GM18951 (cell line): ENCODE results near the gene TSPYL4.

ENCODE experiments used
- POLR2A ChIP-seq: IDR thresholded peaks from 4 replicates; pipeline ENCODE4 v1.6.1; 2011; ENCODE audit warnings: mild to moderate bottlenecking; ENCODE audit not compliant: insufficient read length, insufficient read depth; ENCODE audit errors: extremely low read depth
- in situ Hi-C: fragments of 300-500 bp; cut with MboI; formaldehyde crosslinking; loops from one replicate; pipeline ENCODE4 v1.12.0; 2022; ENCODE audit warnings: low sequenced_read_pairs, mixed read lengths, inconsistent platforms; ENCODE audit not compliant: unreplicated experiment

The TSPYL4 gene

DNA sequence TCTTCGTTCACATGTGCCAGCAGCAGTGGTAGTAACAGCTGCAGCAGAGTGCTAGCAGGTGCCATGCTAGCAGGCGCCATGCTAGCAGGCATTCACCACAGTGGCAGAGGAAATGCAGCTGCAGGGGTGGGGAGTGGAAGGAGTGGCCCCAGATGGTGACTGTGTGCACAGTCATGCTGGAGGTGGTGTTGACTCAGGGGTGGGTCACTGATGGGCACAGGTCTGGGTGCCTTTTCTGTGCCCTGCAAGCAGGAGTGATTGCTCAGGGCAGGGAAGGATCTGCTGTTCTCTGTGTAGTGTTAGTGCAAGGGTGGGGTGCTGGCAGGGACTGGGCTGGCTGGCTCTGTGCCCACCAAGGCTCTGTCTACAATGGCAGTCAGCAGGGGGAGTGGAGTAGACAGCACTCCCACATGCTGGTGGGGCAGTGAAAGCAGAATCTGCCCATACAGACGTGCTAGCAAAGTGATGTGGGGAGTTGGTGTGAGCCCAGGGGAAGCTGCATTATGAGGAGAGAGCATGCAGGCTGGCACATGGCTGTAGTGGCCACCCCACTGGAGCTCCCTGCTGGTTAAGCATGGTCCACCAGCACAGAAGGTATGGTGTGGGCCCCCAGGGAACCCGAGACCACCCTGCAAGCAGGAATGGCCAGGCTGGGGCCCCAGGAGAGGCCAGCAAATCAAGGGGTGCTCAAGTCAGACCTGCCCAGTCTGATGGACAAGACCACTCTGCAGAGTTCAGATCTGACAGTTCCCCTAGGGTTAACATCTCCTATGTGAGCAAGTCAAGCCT lies 11.4 kb upstream of the TSPYL4 start:
- in situ Hi-C loops: loop anchor here (25.0 kb wide), 1 partner anchor 397 kb away; the partner anchor contains the start of gene ZUP1
- TF ChIP-seq POLR2A: no peak

DNA sequence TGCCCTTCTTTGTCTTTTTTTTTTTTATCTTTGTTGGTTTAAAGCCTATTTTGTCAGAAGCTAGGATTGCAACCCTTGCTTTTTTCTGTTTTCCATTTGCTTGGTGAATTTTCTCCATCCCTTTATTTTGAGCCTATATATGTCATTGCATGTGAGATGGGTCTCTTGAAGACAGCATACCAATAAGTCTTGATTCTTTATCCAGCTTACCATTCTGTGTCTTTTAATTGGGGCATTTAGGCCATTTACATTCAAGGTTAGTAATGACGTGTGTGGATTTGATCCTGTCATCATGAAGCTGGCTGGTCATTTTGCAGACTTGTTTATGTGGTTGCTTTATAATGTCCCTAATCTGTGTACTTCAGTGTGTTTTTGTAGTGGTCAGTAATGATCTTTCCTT lies 9.5 kb upstream of the TSPYL4 start:
- in situ Hi-C loops: loop anchor here (25.0 kb wide), 1 partner anchor 399 kb away; the partner anchor contains the start of gene ZUP1
- TF ChIP-seq POLR2A: no peak

DNA sequence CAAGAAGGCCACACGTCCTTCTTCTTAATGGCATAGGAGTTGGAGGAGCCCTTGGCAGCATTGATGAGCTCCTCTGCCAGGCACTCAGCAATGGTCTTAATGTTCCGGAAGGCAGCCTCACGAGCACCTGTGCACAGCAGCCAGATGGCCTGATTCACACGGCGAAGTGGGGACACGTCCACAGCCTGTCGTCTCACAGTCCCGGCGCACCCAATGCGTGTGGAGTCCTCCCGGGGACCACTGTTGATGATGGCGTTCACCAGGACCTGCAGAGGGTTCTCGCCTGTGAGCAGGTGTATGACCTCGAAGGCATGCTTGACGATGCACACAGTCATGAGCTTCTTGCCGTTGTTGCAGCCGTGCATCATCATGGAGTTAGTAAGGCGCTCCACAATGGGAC lies 4.6 kb upstream of the TSPYL4 start:
- in situ Hi-C loops: loop anchor here (25.0 kb wide), 1 partner anchor 404 kb away; the partner anchor contains the start of gene ZUP1
- no peak for TF ChIP-seq POLR2A

DNA sequence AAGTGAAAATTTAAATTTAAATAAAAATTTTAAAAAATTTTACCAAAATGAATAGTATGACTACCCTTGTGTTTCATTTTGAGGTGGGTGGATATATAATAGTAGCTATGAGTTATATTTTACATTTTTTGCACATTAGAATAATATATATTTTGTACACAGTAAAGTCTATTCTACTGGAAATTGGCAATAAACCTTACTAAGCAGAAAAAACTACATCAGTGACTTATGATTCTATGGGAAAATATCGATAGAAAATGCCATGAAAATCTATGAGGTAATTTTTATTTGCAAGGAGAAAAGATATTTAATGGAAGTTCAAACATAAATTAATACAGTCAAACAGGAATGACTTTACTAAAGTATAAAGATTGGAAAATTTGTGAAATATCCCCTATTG lies 2.8 kb upstream of the TSPYL4 start:
- no peak for TF ChIP-seq POLR2A
- in situ Hi-C loops: loop anchor here (25.0 kb wide), 1 partner anchor 406 kb away; the partner anchor contains the start of gene ZUP1

DNA sequence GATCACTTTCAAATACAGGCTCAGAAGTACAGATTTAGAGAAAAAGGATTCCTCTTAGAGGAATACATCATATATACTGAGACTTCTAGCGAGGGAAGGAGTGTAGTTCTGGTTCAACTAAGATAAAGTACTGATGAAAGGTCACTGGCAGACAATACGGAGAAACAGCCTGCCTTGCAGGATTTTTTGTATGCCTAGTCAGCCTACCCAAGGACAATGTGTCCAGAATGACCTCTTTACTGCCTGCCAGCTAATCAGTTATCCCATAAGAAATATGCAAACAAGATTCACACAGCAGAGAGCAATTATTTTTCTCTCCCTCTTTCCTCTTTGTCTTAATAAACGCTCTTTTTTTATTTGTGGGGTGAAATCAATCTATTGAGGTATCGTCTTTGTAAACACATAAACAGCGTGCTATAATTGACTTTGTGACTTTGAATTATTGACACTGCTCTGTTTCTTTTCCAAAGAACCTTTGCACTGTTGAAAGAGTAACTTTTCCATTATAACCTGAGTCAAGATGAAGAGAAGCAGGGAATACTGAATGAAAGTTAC lies 1.4 kb upstream of the TSPYL4 start:
- in situ Hi-C loops: loop anchor here (25.0 kb wide), 1 partner anchor 407 kb away; the partner anchor contains the start of gene ZUP1

DNA sequence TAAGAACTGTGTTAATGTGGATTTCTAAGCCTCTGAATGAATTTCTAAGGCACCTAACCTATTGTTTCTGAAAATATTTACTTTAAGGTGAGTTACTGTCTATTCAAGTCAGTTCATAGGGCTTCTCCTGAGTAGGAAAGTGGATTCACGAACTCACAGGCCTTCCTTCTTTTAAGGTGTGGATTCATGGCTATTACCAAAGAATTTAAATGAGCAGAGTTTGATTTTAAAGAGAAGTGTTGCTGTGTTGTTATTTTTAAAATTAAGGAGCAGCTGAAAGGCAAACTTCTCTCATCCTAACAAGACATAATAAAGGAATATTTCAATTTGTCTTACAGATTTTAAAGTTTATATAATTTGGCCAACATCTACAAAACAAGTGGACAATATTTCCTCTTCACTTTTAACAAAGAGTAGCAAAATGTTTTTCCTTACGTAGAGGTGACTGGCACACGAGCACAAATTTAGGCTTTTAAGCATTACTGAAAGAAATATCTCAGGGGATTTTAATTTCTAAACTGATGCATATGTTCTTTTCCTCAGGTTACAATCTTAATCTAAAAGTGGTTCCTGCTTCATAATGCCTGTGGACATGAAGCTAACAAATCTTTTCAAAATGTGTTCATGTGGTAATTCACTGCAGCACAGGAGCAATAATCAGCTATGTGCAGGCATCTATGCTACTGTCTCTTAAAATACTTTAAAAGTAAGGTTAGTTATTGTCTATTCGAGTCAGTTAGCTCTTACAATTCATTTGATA lies 602 bp upstream of the TSPYL4 start:
- TF ChIP-seq POLR2A: no peak
- in situ Hi-C loops: loop anchor here (25.0 kb wide), 1 partner anchor 408 kb away; the partner anchor contains the start of gene ZUP1

More for the DNA sequence above, 1.4 kb upstream of the TSPYL4 start:
- TF ChIP-seq POLR2A: no peak

DNA sequence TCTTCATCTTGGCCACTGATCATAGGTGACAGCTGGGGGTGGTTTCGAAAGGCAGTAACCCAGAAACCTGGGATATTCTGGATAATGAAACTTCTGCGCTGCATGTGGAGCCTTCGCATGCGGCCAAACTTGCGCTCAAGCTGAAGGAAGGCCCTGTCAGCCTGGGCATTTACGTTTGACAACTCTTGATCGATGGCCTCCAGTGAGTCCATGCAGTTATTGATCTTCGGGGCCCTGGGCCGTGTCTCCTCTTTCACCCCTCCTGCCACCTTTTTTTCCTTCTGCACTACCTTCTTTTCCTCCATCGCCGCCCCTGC lies 729 bp downstream of the TSPYL4 start:
- in situ Hi-C loops: loop anchor here (25.0 kb wide), 1 partner anchor 409 kb away; the partner anchor contains the start of gene ZUP1
- TF ChIP-seq POLR2A: no peak

DNA sequence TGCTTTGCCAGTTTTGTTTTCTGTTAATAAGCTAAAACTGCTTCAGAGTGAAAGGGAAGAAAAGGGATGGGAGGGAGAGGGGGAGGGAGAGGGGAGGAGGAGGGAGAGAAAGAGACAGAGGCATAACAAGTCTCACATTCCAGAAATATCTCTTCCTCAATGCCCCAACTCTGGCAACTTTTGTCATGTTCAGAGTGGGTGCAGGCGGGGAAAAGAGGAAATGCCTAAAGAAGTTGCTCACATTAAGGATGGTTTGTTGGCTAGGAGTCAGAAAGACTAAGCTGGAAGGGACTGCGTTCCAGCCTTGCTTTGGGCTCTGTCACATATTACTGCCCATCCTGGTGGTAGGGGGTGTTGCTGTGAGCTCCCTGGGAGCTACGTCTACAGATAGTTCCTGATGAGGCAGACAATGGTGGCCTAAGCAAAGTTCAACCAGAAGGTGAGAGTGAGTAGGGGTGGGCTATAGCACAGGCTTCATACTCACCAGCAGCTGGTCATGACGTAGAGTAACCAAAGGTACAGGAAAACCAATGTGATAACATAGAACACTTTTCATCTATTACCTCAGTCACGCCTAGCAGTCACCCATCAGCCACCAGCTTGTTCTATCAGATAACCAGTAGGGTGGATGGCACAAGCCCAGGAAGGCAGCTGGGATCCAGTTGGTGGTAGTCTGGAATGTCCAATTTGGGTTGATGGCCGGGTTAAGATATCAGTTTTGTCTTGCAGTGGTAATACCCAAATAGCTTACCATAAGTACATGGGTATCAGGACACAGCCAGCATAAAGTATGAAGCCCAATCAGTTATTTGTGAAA lies 2.1 kb downstream of the TSPYL4 start:
- no peak for TF ChIP-seq POLR2A
- in situ Hi-C loops: loop anchor here (25.0 kb wide), 1 partner anchor 411 kb away; the partner anchor contains the start of gene ZUP1

DNA sequence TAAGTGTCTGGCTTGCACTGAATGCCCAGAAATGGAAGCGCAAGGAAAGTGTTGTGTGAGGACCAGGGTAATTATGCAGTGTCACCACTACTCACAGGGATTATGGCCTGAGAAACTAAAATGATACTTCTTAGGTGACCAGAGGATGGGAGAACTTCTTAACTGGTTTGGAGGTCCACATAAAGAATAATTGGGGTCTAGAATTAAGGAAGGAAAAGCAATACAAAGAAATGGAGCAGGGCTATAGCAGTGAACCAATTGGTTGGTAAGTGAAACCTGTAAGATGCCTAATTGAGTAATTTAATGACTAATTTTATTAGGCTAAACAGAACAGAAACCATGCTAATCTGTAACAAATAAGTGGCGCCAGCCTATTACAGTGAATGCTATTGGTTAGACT lies 5.3 kb downstream of the TSPYL4 start:
- in situ Hi-C loops: no loop called here
- TF ChIP-seq POLR2A: no peak

DNA sequence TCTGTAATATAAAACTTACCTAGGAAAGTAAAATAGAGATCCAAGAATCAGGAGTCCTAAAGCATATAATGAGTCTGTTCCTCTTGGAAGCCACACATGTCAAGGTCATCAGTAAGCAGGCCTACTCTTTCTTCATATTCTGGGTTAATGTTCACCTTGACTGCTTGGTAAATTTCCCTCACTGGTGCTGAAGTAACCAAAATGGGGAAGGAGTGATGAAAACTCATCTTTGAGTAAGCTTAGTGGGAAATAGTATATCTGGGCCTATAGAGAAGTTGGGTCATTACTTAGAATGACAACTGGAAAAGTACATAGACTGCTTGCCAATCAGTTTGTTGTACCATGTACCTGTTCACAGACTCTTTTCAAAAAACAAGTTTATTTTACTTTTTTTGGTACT lies 6.6 kb downstream of the TSPYL4 start:
- TF ChIP-seq POLR2A: no peak
- in situ Hi-C loops: no loop called here

DNA sequence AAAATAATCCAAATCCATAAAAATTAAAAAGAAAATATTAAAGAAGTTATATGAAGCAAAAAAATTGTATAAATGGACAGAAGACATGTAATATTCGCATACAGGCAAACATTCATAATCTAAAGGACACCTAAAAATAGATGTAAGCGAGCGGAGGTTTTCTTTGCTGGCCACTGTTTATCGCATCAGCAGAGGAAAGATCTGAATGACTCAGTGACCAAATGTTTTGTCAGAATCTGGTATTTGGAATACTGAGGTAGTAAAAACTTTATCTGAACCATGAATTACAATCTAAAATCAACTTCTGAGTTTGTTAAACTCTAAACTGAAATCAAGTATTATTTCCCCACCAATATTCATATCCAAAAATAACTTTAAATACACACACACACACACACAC lies 7.8 kb downstream of the TSPYL4 start:
- no peak for TF ChIP-seq POLR2A
- in situ Hi-C loops: no loop called here

DNA sequence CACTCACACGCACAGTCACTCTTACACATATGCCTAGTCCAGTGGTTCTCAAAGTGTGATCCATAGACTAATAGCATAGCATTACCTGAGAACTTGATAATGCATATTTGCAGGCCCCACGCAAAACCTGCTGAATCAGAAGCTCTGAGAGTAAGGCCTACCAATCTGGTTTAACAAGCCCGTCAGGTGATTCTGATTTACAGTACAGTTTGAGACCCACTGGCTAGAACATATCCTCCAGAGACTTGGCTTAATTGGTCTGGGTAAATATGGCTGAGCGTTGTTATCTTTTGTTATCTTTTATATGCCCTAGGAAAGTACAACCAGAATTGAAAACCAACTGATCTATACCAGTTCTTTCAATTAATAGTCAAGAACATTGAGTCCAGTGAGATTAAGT lies 9.6 kb downstream of the TSPYL4 start:
- no peak for TF ChIP-seq POLR2A
- in situ Hi-C loops: no loop called here
